Peyer's patch (tissue), 4 donors: ENCODE results near the gene AK5.

Experiments used
- POLR2A ChIP-seq, 2 donors: fragments of 450-650 bp; IDR thresholded peaks; one replicate each; pipeline ENCODE4 v1.5.1; 2017; ENCODE audit warnings: antibody characterized with exemption in 2 of 2, mild to moderate bottlenecking in 2 of 2, moderate library complexity in 2 of 2
- TF ChIP-seq, protein P1 (sequence below), 6 experiments: fragments of 450-650 bp in 4 of 6; fragments of 200-600 bp in 2 of 6; sonication (generic) in 1 of 6; IDR thresholded peaks; one replicate each; pipeline ENCODE4 v1.5.1; 2017 to 2019; ENCODE audit warnings: antibody characterized with exemption in 6 of 6, mild to moderate bottlenecking in 3 of 6, moderate library complexity in 1 of 6

DNA sequence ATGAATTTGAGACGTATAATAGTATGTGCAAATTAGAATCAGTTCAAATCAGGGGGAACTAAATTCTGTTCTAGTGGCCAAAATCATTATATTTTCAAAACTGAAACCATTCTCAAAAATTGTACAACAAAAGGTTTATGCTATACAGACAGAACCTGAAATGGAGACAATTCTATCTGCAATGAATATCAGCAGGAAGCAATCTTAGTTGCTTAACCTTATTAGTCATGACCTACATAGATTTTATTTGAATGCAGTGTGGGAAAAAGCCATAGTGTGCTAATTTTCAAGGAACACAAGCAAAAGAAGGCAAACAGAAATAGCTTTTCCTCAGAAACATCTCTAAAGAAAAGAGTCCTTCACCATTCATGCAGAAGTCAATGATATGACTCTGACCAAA, 6.5 kb downstream of the AK5 start:
- TF ChIP-seq, protein P1, sequence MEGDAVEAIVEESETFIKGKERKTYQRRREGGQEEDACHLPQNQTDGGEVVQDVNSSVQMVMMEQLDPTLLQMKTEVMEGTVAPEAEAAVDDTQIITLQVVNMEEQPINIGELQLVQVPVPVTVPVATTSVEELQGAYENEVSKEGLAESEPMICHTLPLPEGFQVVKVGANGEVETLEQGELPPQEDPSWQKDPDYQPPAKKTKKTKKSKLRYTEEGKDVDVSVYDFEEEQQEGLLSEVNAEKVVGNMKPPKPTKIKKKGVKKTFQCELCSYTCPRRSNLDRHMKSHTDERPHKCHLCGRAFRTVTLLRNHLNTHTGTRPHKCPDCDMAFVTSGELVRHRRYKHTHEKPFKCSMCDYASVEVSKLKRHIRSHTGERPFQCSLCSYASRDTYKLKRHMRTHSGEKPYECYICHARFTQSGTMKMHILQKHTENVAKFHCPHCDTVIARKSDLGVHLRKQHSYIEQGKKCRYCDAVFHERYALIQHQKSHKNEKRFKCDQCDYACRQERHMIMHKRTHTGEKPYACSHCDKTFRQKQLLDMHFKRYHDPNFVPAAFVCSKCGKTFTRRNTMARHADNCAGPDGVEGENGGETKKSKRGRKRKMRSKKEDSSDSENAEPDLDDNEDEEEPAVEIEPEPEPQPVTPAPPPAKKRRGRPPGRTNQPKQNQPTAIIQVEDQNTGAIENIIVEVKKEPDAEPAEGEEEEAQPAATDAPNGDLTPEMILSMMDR (IDR thresholded peaks at IDR 0.05): no peak
- TF ChIP-seq POLR2A (IDR thresholded peaks at IDR 0.05): no peak
